ENCODE measurements around the gene SDHB.

GRCh38 chr1:17082761-17083160, 28.9 kb upstream of the SDHB start:
- TF ChIP-seq CTCF (IDR thresholded peaks at IDR 0.05 in 2 of 3, conservative IDR thresholded peaks at IDR 0.05 in 1 of 3; ENCODE audit: borderline replicate concordance in 1 of 3, insufficient read depth in 1 of 3, low read depth in 2 of 3, low read length in 2 of 3): no peak
- TF ChIP-seq EZH2phosphoT487 (IDR thresholded peaks at IDR 0.05; ENCODE audit: borderline replicate concordance): no peak
- no peak for TF ChIP-seq SRF (IDR thresholded peaks at IDR 0.05; ENCODE audit: low read depth)
- TF ChIP-seq REST (IDR thresholded peaks at IDR 0.05; ENCODE audit: low read depth): no peak
- TF ChIP-seq JUND (IDR thresholded peaks at IDR 0.05): no peak
- TF ChIP-seq EZH2 (IDR thresholded peaks at IDR 0.05): no peak
- TF ChIP-seq RAD21 (IDR thresholded peaks at IDR 0.05; ENCODE audit: low read depth): no peak
